Right kidney (tissue), 1 donor: ENCODE results near the gene TMEM117.

Source experiments
- DNase-seq: peaks from one replicate; pipeline ENCODE4 v3.0.0-alpha.2; 2016

TMEM117 gene

GRCh38 chr12:43957732-43958372, 122.0 kb downstream of the TMEM117 start:
- DNase-seq, result peak; percentile 6

- DNase-seq, result no peak
Observed at GRCh38 chr12:43964033-43964432, 128.2 kb downstream of the TMEM117 start.

GRCh38 chr12:43964961-43965360, 129.1 kb downstream of the TMEM117 start:
- DNase-seq, result no peak

GRCh38 chr12:43965899-43966298, 130.0 kb downstream of the TMEM117 start:
- DNase-seq, result no peak

GRCh38 chr12:43968736-43969135, 132.9 kb downstream of the TMEM117 start:
- DNase-seq, result no peak

- DNase-seq, result no peak
Observed at GRCh38 chr12:43969882-43970281, 134.0 kb downstream of the TMEM117 start.

GRCh38 chr12:43973385-43973784, 137.5 kb downstream of the TMEM117 start:
- DNase-seq, result no peak

GRCh38 chr12:43973993-43974392, 138.1 kb downstream of the TMEM117 start:
- DNase-seq, result no peak

GRCh38 chr12:43976027-43976426, 140.1 kb downstream of the TMEM117 start:
- DNase-seq, result no peak

- no peak for DNase-seq
Observed at GRCh38 chr12:43978556-43978955, 142.7 kb downstream of the TMEM117 start.

- no peak for DNase-seq
Observed at GRCh38 chr12:43979450-43979849, 143.6 kb downstream of the TMEM117 start.

- no peak for DNase-seq
Observed at GRCh38 chr12:43980627-43981191, 144.8 kb downstream of the TMEM117 start.

GRCh38 chr12:43981726-43982125, 145.8 kb downstream of the TMEM117 start:
- no peak for DNase-seq

GRCh38 chr12:43982544-43982943, 146.7 kb downstream of the TMEM117 start:
- no peak for DNase-seq

- DNase-seq, result no peak
Observed at GRCh38 chr12:43988838-43989560, 153.1 kb downstream of the TMEM117 start.

GRCh38 chr12:43992856-43993255, 157.0 kb downstream of the TMEM117 start:
- DNase-seq, result no peak

- no peak for DNase-seq
Observed at GRCh38 chr12:44000309-44000952, 164.6 kb downstream of the TMEM117 start.

GRCh38 chr12:44002607-44003006, 166.7 kb downstream of the TMEM117 start:
- DNase-seq, result no peak

- DNase-seq, result no peak
Observed at GRCh38 chr12:44003721-44004120, 167.8 kb downstream of the TMEM117 start.

- peak; percentile 8 for DNase-seq
Observed at GRCh38 chr12:44015333-44015941, 179.6 kb downstream of the TMEM117 start.

- no peak for DNase-seq
Observed at GRCh38 chr12:44017216-44017615, 181.3 kb downstream of the TMEM117 start.

GRCh38 chr12:44019118-44019517, 183.2 kb downstream of the TMEM117 start:
- DNase-seq, result no peak

- no peak for DNase-seq
Observed at GRCh38 chr12:44020555-44020954, 184.7 kb downstream of the TMEM117 start.
